T47D (cell line): ENCODE measurements around the gene ZNF248.
"Not testable (repeated sequence)": the region's sequence is repeated elsewhere in the genome, so short reads cannot be mapped to it uniquely, and the experiment has no call there.

Experiments used
- DNase-seq, 2 experiments: peaks; one replicate each; pipeline versions ENCODE4 v3.0.0 to v3.0.0-alpha.2; 2011 to 2012; ENCODE audit warnings: low read depth in 1 of 2, low spot score in 1 of 2
- JUND ChIP-seq: IDR thresholded peaks from 2 replicates; pipeline ENCODE4 v1.6.1; 2012; ENCODE audit warnings: low read depth
- in situ Hi-C: cut with HindIII; loops from 2 replicates; pipeline ENCODE4 v1.10.0; 2016; ENCODE audit warnings: low sequenced_read_pairs, low pct_unique_long_range_greater_than_20kb

ZNF248 gene

GRCh38 chr10:37758074-37758473, 99.3 kb downstream of the ZNF248 start:
- TF ChIP-seq JUND, result no peak
- DNase-seq, result no peak
- in situ Hi-C loops, result no loop called here

- TF ChIP-seq JUND, result no peak
- in situ Hi-C loops, result no loop called here
- peak; percentile 73 to 83 for DNase-seq
Measured at GRCh38 chr10:37754538-37755323, 102.7 kb downstream of the ZNF248 start.

DNA sequence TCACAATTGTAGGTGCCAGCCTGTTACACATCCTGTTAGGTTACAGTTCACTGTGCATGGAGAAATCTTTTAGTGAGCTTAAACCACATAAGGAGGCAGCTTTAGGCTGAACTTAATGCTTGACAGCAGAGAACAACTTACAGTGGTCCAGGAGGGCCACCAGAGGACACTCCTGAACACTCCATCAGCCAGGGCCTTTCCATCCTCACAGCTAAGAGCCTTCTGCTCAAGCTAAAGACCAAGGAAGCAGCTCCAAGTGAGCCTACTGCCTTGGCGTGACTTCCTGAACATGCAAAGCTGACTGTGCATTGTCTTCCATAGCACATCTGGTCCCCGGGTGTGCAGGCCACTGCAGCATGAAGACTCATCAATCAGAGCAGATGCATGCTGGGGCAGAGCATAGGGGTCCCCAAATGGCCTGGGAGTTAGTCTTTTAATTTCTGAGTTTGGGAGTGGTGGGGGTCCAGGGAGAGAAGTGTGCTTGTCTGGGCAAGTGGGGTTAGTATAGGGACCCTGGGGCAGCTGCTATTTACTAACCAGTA, 105.0 kb downstream of the ZNF248 start:
- TF ChIP-seq JUND, result no peak
- in situ Hi-C loops, result no loop called here
- DNase-seq, result peak in 1 of 2 experiments; percentile 25

DNA sequence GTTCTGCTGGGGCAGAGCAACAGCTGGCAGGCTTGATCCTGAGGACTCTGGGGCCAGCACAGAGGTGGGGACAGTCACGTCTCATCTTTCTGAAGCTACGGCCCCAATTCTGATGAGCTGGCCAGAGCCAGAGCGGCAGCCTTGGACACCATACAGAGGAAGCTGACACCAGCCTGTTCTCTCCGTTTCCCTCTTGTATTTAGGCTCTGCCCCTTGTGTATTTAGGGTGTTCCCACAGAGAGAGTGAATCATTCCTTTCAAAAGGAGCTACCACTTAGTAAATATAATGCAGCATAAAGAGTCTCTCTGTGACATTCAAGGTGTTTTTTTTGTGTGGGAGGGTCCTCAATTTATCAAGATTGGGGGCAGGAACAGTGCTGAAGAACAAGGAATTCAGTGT, 109.2 kb downstream of the ZNF248 start:
- in situ Hi-C loops, result no loop called here
- DNase-seq, result no peak
- no peak for TF ChIP-seq JUND

GRCh38 chr10:37747081-37747480, 110.3 kb downstream of the ZNF248 start:
- TF ChIP-seq JUND, result no peak
- no peak for DNase-seq
- in situ Hi-C loops, result no loop called here

- DNase-seq, result no peak
- no peak for TF ChIP-seq JUND
- in situ Hi-C loops, result no loop called here
Measured at GRCh38 chr10:37741831-37742230, 115.6 kb downstream of the ZNF248 start.

- TF ChIP-seq JUND, result no peak
- in situ Hi-C loops, result no loop called here
Measured at GRCh38 chr10:37739181-37739580, 118.2 kb downstream of the ZNF248 start.

DNA sequence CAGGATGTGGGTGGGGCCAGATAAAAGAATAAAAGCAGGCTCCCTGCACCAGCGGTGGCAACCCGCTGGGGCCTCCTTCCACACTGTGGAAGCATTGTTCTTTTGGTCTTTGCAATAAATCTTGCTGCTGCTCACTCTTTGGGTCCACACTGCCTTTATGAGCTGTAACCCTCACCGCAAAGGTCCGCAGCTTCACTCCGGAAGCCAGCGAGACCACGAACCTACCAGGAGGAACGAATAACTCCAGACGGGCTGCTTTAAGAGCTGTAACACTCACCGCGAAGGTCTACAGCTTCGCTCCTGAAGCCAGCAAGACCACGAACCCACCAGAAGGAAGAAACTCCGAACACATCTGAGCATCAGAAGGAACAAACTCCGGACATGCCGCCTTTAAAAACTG, 119.2 kb downstream of the ZNF248 start:
- in situ Hi-C loops, DNase-seq: not testable (repeated sequence)

More at GRCh38 chr10:37739181-37739580, 118.2 kb downstream of the ZNF248 start:
- no peak for DNase-seq

DNA sequence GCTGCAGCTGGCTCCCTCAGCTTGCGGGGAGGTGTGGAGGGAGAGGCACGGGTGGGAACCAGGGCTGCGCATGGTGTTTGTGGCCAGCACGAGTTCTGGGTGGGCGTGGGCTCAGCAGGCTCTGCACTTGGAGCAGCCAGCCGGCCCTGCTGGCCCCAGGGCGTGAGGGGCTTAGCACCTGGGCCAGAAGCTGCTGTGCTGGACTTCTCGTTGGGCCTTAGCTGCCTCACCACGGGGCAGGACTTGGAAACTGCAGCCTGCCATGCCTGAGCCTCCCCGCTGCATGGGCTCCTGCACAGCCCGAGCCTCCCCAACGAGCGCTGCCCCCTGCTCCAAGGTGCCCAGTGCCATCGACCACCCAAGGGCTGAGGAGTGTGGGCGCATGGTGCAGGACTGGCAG, 120.1 kb downstream of the ZNF248 start:
- no peak for DNase-seq
- no peak for TF ChIP-seq JUND
- in situ Hi-C loops, result no loop called here

- in situ Hi-C loops, result no loop called here
- TF ChIP-seq JUND, result no peak
- DNase-seq, result no peak
Measured at GRCh38 chr10:37736120-37736519, 121.3 kb downstream of the ZNF248 start.

DNA sequence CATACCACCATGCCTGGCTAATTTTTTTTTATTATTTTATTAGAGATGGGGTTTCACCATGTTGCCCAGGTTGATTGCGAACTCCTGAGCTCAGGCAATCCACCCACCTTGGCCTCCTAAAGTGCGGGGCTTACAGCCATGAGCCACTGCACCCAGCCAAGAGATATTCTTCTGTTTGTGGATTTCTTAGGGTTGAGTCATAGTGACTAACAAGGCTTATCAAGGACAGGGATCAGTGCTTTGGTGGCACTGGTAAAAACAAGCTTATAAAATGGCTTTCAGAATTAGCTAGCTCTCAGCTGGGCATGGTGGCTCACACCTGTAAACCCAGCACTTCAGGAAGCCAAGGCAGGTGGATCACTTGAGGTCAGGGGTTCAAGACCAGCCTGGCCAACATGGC, 122.4 kb downstream of the ZNF248 start:
- in situ Hi-C loops, result no loop called here
- TF ChIP-seq JUND, result no peak

More for the DNA sequence above, 122.4 kb downstream of the ZNF248 start:
- DNase-seq, result peak in 1 of 2 experiments; percentile 59
